ENCODE measurements around the gene MAGOH. TPM values are rescaled to one million over a fixed set of nuclear protein-coding genes. Genes with fewer than 3 reads are reported as not detected.

The MAGOH gene
- polyA plus RNA-seq, 1 donor from 2014 or later: 53.3 TPM

DNA sequence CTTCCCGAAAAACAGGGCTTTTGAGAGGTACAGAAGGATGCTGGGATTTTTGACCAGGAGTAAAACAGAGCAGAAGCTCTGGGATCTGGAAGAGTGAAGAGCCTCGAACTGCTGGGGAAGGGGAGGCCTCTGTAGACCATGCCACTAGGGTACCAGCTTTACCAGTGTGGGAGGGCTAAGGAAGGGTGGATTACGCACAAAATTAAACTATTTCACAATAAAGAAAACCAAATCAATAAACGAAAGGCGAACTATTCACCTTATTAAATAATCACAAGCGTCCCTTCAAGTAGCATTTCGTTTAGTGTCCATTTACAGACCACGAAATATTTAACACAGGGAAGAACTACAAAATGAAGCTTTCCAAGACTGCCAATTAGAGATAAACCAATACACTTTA, 18.6 kb downstream of the MAGOH start:
- H3K9me3 ChIP-seq (ENCODE audit: low read length): no peaks in the 10 kb centered on the region
- H3K4me2 ChIP-seq (ENCODE audit: low read length): peak overlapping the region; percentile 87
- H3K4me3 ChIP-seq (ENCODE audit: low read length): peak overlapping the region; percentile 81
- H2AFZ ChIP-seq (ENCODE audit: low read depth, low read length): peak overlapping the region; percentile 77
- no peaks in the 10 kb centered on the region for H3K36me3 ChIP-seq (ENCODE audit: insufficient read depth, low read length)
- H3F3A ChIP-seq (ENCODE audit: insufficient read depth, low read length, poor library complexity, severe bottlenecking): no peaks in the 10 kb centered on the region
- peak overlapping the region; percentile 95 for H3K9ac ChIP-seq (ENCODE audit: low read length)
- H3K79me2 ChIP-seq (replicated peaks; ENCODE audit: insufficient read depth, low read length): peaks cover 8% of the 10 kb centered on the region
- H3K27ac ChIP-seq (ENCODE audit: low read length): peak overlapping the region; percentile 96
- no peaks in the 10 kb centered on the region for H3K27me3 ChIP-seq (ENCODE audit: insufficient read depth, low read depth, low read length)
- no peaks in the 10 kb centered on the region for H3K9me2 ChIP-seq (ENCODE audit: insufficient read depth, low read length)
- no peak for TF ChIP-seq TAF1 (IDR thresholded peaks at IDR 0.05; ENCODE audit: low read depth)
- H4K20me1 ChIP-seq (ENCODE audit: insufficient read depth): no peaks in the 10 kb centered on the region

DNA sequence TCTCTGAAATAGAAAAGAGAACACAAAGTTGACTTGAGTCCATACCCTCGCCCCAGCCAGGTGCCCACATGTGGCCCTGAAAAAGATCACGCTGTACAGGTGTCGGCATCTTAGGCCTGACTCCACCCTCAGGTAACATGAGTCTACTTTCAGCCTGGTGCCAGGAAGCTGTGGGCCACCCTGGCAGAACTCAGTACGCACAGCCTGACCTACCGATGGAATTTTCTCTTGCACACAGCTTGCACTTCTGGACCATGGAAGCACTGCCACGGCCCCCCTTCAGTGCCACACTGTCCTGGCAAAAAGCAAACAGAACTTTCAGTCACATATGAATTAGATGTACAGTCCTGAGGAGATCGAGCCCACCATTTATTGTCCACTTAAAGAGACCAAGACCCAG, 20.1 kb downstream of the MAGOH start:
- Histone ChIP-seq H3K27ac (ENCODE audit: low read length) (no peak overlapping the region), H3K9me2 (ENCODE audit: insufficient read depth, low read length) (no peaks in the 10 kb centered on the region), H3K79me2 (replicated peaks; ENCODE audit: insufficient read depth, low read length) (peaks cover 8% of the 10 kb centered on the region), H3K4me2 (ENCODE audit: low read length) (no peak overlapping the region), H4K20me1 (ENCODE audit: insufficient read depth) (no peaks in the 10 kb centered on the region), H2AFZ (ENCODE audit: low read depth, low read length) (no peak overlapping the region), H3K27me3 (ENCODE audit: insufficient read depth, low read depth, low read length) (no peaks in the 10 kb centered on the region), H3K4me3 (ENCODE audit: low read length) (no peak overlapping the region), H3F3A (ENCODE audit: insufficient read depth, low read length, poor library complexity, severe bottlenecking) (no peaks in the 10 kb centered on the region), H3K9me3 (ENCODE audit: low read length) (no peaks in the 10 kb centered on the region), H3K9ac (ENCODE audit: low read length) (no peak overlapping the region), H3K36me3 (ENCODE audit: insufficient read depth, low read length) (no peaks in the 10 kb centered on the region)
- no peak for TF ChIP-seq MXI1 (conservative IDR thresholded peaks at IDR 0.05; ENCODE audit: poor library complexity, severe bottlenecking)
- no peak for TF ChIP-seq TAF1 (IDR thresholded peaks at IDR 0.05; ENCODE audit: low read depth)
- TF ChIP-seq EZH2 (IDR thresholded peaks at IDR 0.05; ENCODE audit: borderline replicate concordance, insufficient read depth, low read length, poor library complexity, severe bottlenecking): no peak
- TF ChIP-seq, protein P1, sequence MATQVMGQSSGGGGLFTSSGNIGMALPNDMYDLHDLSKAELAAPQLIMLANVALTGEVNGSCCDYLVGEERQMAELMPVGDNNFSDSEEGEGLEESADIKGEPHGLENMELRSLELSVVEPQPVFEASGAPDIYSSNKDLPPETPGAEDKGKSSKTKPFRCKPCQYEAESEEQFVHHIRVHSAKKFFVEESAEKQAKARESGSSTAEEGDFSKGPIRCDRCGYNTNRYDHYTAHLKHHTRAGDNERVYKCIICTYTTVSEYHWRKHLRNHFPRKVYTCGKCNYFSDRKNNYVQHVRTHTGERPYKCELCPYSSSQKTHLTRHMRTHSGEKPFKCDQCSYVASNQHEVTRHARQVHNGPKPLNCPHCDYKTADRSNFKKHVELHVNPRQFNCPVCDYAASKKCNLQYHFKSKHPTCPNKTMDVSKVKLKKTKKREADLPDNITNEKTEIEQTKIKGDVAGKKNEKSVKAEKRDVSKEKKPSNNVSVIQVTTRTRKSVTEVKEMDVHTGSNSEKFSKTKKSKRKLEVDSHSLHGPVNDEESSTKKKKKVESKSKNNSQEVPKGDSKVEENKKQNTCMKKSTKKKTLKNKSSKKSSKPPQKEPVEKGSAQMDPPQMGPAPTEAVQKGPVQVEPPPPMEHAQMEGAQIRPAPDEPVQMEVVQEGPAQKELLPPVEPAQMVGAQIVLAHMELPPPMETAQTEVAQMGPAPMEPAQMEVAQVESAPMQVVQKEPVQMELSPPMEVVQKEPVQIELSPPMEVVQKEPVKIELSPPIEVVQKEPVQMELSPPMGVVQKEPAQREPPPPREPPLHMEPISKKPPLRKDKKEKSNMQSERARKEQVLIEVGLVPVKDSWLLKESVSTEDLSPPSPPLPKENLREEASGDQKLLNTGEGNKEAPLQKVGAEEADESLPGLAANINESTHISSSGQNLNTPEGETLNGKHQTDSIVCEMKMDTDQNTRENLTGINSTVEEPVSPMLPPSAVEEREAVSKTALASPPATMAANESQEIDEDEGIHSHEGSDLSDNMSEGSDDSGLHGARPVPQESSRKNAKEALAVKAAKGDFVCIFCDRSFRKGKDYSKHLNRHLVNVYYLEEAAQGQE (IDR thresholded peaks at IDR 0.05; ENCODE audit: borderline replicate concordance): no peak
- TF ChIP-seq EP300 (conservative IDR thresholded peaks at IDR 0.05; ENCODE audit: poor library complexity, severe bottlenecking): no peak
- TF ChIP-seq, protein P2, sequence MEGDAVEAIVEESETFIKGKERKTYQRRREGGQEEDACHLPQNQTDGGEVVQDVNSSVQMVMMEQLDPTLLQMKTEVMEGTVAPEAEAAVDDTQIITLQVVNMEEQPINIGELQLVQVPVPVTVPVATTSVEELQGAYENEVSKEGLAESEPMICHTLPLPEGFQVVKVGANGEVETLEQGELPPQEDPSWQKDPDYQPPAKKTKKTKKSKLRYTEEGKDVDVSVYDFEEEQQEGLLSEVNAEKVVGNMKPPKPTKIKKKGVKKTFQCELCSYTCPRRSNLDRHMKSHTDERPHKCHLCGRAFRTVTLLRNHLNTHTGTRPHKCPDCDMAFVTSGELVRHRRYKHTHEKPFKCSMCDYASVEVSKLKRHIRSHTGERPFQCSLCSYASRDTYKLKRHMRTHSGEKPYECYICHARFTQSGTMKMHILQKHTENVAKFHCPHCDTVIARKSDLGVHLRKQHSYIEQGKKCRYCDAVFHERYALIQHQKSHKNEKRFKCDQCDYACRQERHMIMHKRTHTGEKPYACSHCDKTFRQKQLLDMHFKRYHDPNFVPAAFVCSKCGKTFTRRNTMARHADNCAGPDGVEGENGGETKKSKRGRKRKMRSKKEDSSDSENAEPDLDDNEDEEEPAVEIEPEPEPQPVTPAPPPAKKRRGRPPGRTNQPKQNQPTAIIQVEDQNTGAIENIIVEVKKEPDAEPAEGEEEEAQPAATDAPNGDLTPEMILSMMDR (IDR thresholded peaks at IDR 0.05; ENCODE audit: poor library complexity, severe bottlenecking): no peak
- TF ChIP-seq RAD21 (conservative IDR thresholded peaks at IDR 0.05): no peak
- no peak for TF ChIP-seq SMC3 (conservative IDR thresholded peaks at IDR 0.05; ENCODE audit: poor library complexity)
- no peak for TF ChIP-seq POLR2AphosphoS5 (IDR thresholded peaks at IDR 0.05)
